ENCODE measurements around the gene CCDC142. TPM values are rescaled to one million over a fixed set of nuclear protein-coding genes. Genes with fewer than 3 reads are reported as not detected.
A peak's percentile ranks its signal among the peaks of the same experiment; 100 is the strongest.

The CCDC142 gene
- total RNA-seq, 3 donors from 2014 or later, result 22.6 to 36.5 (median 28.5) TPM

- no peak for TF ChIP-seq CTCF (IDR thresholded peaks at IDR 0.05)
- Histone ChIP-seq H3K36me3 (ENCODE audit: low read depth) (no peaks in the 10 kb centered on the region), H3K4me1 (ENCODE audit: low read depth) (peaks cover 51% of the 10 kb centered on the region), H3K9me3 (no peaks in the 10 kb centered on the region), H3K4me3 (no peak overlapping the region)
- intact Hi-C loops (cut with DNase I, micrococcal nuclease), result no loop called here
- DNase-seq (peak in 1 of 3 donors; percentile 26), ATAC-seq (no peak)
Measured at GRCh38 chr2:74501335-74502071, 18.7 kb upstream of the CCDC142 start.

- H3K4me1 ChIP-seq (ENCODE audit: low read depth), result peaks cover 42% of the 10 kb centered on the region
Measured at GRCh38 chr2:74500578-74500946, 17.8 kb upstream of the CCDC142 start.

GRCh38 chr2:74499940-74500577 lies 17.3 kb upstream of the CCDC142 start:
- TF ChIP-seq CTCF (IDR thresholded peaks at IDR 0.05), result no peak
- ATAC-seq (no peak), DNase-seq (peak in 1 of 3 donors; percentile 47)
- Histone ChIP-seq H3K9me3 (no peaks in the 10 kb centered on the region), H3K4me1 (ENCODE audit: low read depth) (peaks cover 37% of the 10 kb centered on the region), H3K36me3 (ENCODE audit: low read depth) (no peaks in the 10 kb centered on the region), H3K4me3 (no peak overlapping the region)
- intact Hi-C loops (cut with DNase I, micrococcal nuclease), result no loop called here

More at GRCh38 chr2:74500578-74500946, 17.8 kb upstream of the CCDC142 start:
- Histone ChIP-seq H3K4me3 (no peak overlapping the region), H3K36me3 (ENCODE audit: low read depth) (no peaks in the 10 kb centered on the region), H3K9me3 (no peaks in the 10 kb centered on the region)
- DNase-seq (peak in 1 of 3 donors; percentile 4), ATAC-seq (no peak)
- no peak for TF ChIP-seq CTCF (IDR thresholded peaks at IDR 0.05)
- intact Hi-C loops (cut with DNase I, micrococcal nuclease), result no loop called here

- DNase-seq (peak in 2 of 3 donors; percentile 44 to 63), ATAC-seq (peak; percentile 25)
- Histone ChIP-seq H3K4me1 (ENCODE audit: low read depth) (peaks cover 33% of the 10 kb centered on the region), H3K36me3 (ENCODE audit: low read depth) (no peaks in the 10 kb centered on the region), H3K9me3 (no peaks in the 10 kb centered on the region), H3K4me3 (no peak within 1 kb of the TSS)
- TF ChIP-seq CTCF (IDR thresholded peaks at IDR 0.05), result no peak
- intact Hi-C loops (cut with DNase I, micrococcal nuclease), result no loop called here
Measured at GRCh38 chr2:74499267-74499939, 16.6 kb upstream of the CCDC142 start, which contains the start of gene LBX2. Gene LBX2, minus strand, starts transcription at chr2:74499603. Its CDS starts 66 bp downstream, at chr2:74499537.

GRCh38 chr2:74498500-74499266 lies 15.9 kb upstream of the CCDC142 start:
- no peaks in the 10 kb centered on the region for H3K36me3 ChIP-seq (ENCODE audit: low read depth)
- H3K9me3 ChIP-seq, result no peaks in the 10 kb centered on the region
- peaks cover 28% of the 10 kb centered on the region for H3K4me1 ChIP-seq (ENCODE audit: low read depth)
- peak; percentile 41 for ATAC-seq
- no peak overlapping the region for H3K4me3 ChIP-seq
- DNase-seq, result peak in 2 of 3 donors; percentile 49 to 59
- TF ChIP-seq CTCF (IDR thresholded peaks at IDR 0.05), result no peak
- intact Hi-C loops (cut with DNase I, micrococcal nuclease), result no loop called here
